Activated CD4-positive, alpha-beta memory T cell treated with anti-CD3 and anti-CD28 coated beads, Interleukin-2, amount 10 ng/mL, durations not matched to agents 7 days and 5 days (primary cell): ENCODE results near the gene PECR. TPM values are rescaled to one million over a fixed set of nuclear protein-coding genes. Genes with fewer than 3 reads are reported as not detected.

Experiments
- CTCF ChIA-PET: fragments of 350-600 bp; sonication (Branson Sonifier 250); formaldehyde crosslinking; loops from one replicate; lab custom pipeline; 2021; ENCODE audit warnings: antibody characterized with exemption, inconsistent platforms; lab: Charles Lee
- POLR2A ChIA-PET: fragments of 350-600 bp; sonication (Branson Sonifier 250); formaldehyde crosslinking; loops from one replicate; lab custom pipeline; 2021; ENCODE audit warnings: antibody characterized with exemption; lab: Charles Lee
- DNase-seq: peaks from one replicate; pipeline ENCODE4 v3.0.0-alpha.2; 2020
- H3K27ac Mint-ChIP-seq: one replicate; pipeline ENCODE4 v1.8.0; 2021; ENCODE audit warnings: mild to moderate bottlenecking, mixed read lengths
- H3K27me3 Mint-ChIP-seq: one replicate; pipeline ENCODE4 v1.8.0; 2021; ENCODE audit warnings: mixed read lengths
- H3K36me3 Mint-ChIP-seq: one replicate; pipeline ENCODE4 v1.8.0; 2021; ENCODE audit warnings: low read depth, mixed read lengths
- H3K4me1 Mint-ChIP-seq: one replicate; pipeline ENCODE4 v1.8.0; 2021; ENCODE audit warnings: mixed read lengths
- H3K4me3 Mint-ChIP-seq: one replicate; pipeline ENCODE4 v1.8.0; 2021; ENCODE audit warnings: mild to moderate bottlenecking, mixed read lengths
- H3K9me3 Mint-ChIP-seq: one replicate; pipeline ENCODE4 v1.8.0; 2021; ENCODE audit warnings: mixed read lengths
- total RNA-seq, 2 experiments: library from RNA; stranded (reverse); gene quantifications; one replicate each; pipeline ENCODE4 v1.2.3, GENCODE V29; 2021

Gene PECR
- total RNA-seq, result 10 to 100 TPM; 32.5 to 34.7 TPM

DNA sequence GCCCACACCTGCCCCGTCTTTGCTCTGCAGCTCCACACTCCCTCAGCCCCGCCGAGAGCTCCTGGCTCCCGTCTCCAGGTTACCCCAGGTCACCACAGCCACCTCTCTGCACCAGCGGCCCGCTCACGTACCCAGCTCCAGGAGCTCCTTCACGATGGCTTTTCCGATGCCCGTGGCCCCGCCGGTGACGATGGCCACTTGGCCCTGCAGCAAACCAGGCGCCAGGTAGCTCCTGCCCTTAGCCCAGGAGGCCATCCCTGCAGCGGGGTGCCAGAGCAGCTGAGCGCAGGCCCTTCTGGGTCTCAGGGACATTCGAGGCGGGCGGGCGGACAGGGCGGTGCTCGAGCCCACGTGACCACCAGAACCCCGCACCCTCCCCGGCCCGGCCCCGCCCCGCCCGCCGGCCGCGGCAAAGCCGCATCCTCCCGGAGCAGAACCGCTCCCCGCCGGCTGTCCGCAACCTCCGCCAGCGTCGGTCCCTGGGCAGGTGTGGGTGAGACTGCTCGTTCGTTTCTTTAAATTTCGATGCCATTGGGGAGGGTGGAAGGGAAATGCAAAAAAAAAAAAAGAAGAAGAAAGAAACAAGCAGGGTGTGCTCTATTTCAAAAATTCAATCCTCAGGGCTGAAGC is at the start of gene PECR, which contains the start of gene TMEM169:
PECR (minus strand) TSS at position 323 of the 630 bp plus-strand sequence; CDS start at position 255, 68 bp downstream.
TMEM169 (plus strand) TSS at position 433 of the 630 bp plus-strand sequence. CDS start 14,045 bp downstream, outside the sequence.
- H3K27ac Mint-ChIP-seq, result peak within 1 kb of the TSS; percentile 79
- CTCF ChIA-PET, result interaction anchor here (0.7 to 2.2 kb wide), 8 partner anchors 11 to 66 kb away, joined by 3 to 27 read pairs (median 4); partner anchors contain the start of gene XRCC5
- peak within 1 kb of the TSS; percentile 96 for H3K4me3 Mint-ChIP-seq
- POLR2A ChIA-PET, result interaction anchor here (0.6 to 6.0 kb wide), 15 partner anchors 8 to 770 kb away, joined by 3 to 103 read pairs (median 4); partner anchors contain the start of genes ATIC and XRCC5
- H3K27me3 Mint-ChIP-seq, result no peaks in the 10 kb centered on the region
- no peaks in the 10 kb centered on the region for H3K9me3 Mint-ChIP-seq
- peak; percentile 85 for DNase-seq
- H3K36me3 Mint-ChIP-seq, result peaks cover 15% of the 10 kb centered on the region
- H3K4me1 Mint-ChIP-seq, result peaks cover 60% of the 10 kb centered on the region

- no peak for DNase-seq
- ChIA-PET CTCF (interaction anchor here (1.2 to 1.7 kb wide), 2 partner anchors 16 to 20 kb away, joined by 5 to 9 read pairs; no protein-coding TSS in a partner anchor), POLR2A (interaction anchor here (0.5 to 2.1 kb wide), 5 partner anchors 9 to 399 kb away, joined by 3 to 13 read pairs (median 3); partner anchors contain the start of gene XRCC5)
- Mint-ChIP-seq H3K4me1 (peaks cover 52% of the 10 kb centered on the region), H3K27me3 (no peaks in the 10 kb centered on the region), H3K36me3 (peaks cover 82% of the 10 kb centered on the region), H3K27ac (no peak overlapping the region), H3K4me3 (no peak overlapping the region), H3K9me3 (no peaks in the 10 kb centered on the region)
These were observed 48.9 kb upstream of the PECR start for GRCh38 chr2:216130346-216130971.

DNA sequence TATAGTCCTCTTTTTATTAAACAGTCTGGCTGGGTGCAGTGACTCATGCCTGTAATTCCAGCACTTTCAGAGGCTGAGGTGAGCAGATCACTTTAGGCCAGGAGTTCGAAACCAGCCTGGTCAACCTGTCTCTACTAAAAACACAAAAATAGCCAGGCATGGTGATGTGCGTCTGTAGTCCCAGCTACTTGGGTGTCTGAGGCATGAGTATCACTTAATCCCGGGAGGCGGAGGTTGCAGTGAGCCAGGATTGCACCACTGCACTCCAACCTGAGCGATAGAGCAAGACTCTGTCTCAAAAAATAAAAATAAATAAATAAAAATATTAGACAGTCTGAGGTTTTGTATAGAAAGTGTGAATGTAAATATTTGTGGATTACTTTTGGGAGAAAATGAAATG is 45.3 kb upstream of the PECR start:
- Mint-ChIP-seq H3K27ac (no peak overlapping the region), H3K36me3 (peaks cover 82% of the 10 kb centered on the region), H3K9me3 (no peaks in the 10 kb centered on the region), H3K4me1 (peaks cover 50% of the 10 kb centered on the region), H3K27me3 (no peaks in the 10 kb centered on the region), H3K4me3 (no peak overlapping the region)
- DNase-seq, result no peak
- ChIA-PET POLR2A (no interaction called here), CTCF (interaction anchor here (2.5 kb wide), 1 partner anchor 13 kb away, joined by 6 read pairs; no protein-coding TSS in a partner anchor)

GRCh38 chr2:216121255-216121654 is 39.6 kb upstream of the PECR start:
- H3K27ac Mint-ChIP-seq, result peak overlapping the region; percentile 73
- no peak for DNase-seq
- ChIA-PET CTCF (interaction anchor here (3.2 kb wide), 1 partner anchor 11 kb away, joined by 30 read pairs; the partner anchor contains the start of gene XRCC5), POLR2A (interaction anchor here (1.1 to 1.2 kb wide), 2 partner anchors 9 to 29 kb away, joined by 3 read pairs; no protein-coding TSS in a partner anchor)
- H3K4me3 Mint-ChIP-seq, result no peak overlapping the region
- H3K4me1 Mint-ChIP-seq, result peaks cover 71% of the 10 kb centered on the region
- H3K27me3 Mint-ChIP-seq, result no peaks in the 10 kb centered on the region
- no peaks in the 10 kb centered on the region for H3K9me3 Mint-ChIP-seq
- H3K36me3 Mint-ChIP-seq, result peaks cover 93% of the 10 kb centered on the region

DNA sequence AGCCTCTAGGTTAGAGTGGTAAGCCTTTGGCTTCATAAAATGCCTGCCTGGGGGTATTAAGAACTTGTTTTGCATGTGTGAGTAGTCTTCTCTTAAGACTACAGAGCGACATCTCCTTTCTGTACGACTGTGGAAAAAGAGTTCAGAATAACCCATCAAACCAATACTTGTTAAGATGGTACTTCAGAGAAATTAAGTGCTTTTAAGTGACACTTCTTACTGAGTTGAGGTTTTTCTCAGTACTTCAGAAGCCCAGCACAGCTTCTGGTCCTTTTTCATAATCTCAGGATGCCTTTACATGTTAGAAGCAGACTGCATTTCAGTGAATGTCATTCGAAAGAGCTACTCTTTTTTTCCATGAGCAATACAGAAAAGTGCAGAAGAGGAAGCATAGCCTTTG is 38.4 kb upstream of the PECR start:
- H3K4me3 Mint-ChIP-seq, result peak overlapping the region; percentile 1
- CTCF ChIA-PET, result interaction anchor here (0.9 to 3.2 kb wide), 6 partner anchors 10 to 137 kb away, joined by 3 to 30 read pairs (median 3); partner anchors contain the start of genes MREG and XRCC5
- H3K36me3 Mint-ChIP-seq, result peaks cover 89% of the 10 kb centered on the region
- H3K9me3 Mint-ChIP-seq, result no peaks in the 10 kb centered on the region
- no peak for DNase-seq
- peaks cover 83% of the 10 kb centered on the region for H3K4me1 Mint-ChIP-seq
- H3K27me3 Mint-ChIP-seq, result no peaks in the 10 kb centered on the region
- POLR2A ChIA-PET, result interaction anchor here (1.1 to 3.8 kb wide), 6 partner anchors 11 to 169 kb away, joined by 3 to 29 read pairs (median 4); partner anchors contain the start of gene XRCC5
- H3K27ac Mint-ChIP-seq, result peak overlapping the region; percentile 82

- H3K9me3 Mint-ChIP-seq, result no peaks in the 10 kb centered on the region
- H3K27me3 Mint-ChIP-seq, result no peaks in the 10 kb centered on the region
- H3K36me3 Mint-ChIP-seq, result peaks cover 89% of the 10 kb centered on the region
- ChIA-PET POLR2A (interaction anchor here (1.4 to 3.8 kb wide), 4 partner anchors 10 to 35 kb away, joined by 4 to 29 read pairs (median 6); partner anchors contain the start of gene XRCC5), CTCF (interaction anchor here (0.9 to 3.2 kb wide), 3 partner anchors 9 to 21 kb away, joined by 3 to 30 read pairs (median 4); partner anchors contain the start of gene XRCC5)
- peak overlapping the region; percentile 82 for H3K27ac Mint-ChIP-seq
- no peak overlapping the region for H3K4me3 Mint-ChIP-seq
- peaks cover 84% of the 10 kb centered on the region for H3K4me1 Mint-ChIP-seq
- DNase-seq, result no peak
These were observed 37.5 kb upstream of the PECR start for GRCh38 chr2:216119146-216119545.

GRCh38 chr2:216118474-216118873 is 36.9 kb upstream of the PECR start:
- no peak overlapping the region for H3K4me3 Mint-ChIP-seq
- ChIA-PET CTCF (interaction anchor here (0.9 to 1.0 kb wide), 2 partner anchors 20 to 85 kb away, joined by 3 to 4 read pairs; no protein-coding TSS in a partner anchor), POLR2A (interaction anchor here (1.0 to 3.8 kb wide), 3 partner anchors 9 to 103 kb away, joined by 3 to 29 read pairs (median 5); partner anchors contain the start of gene XRCC5)
- peak overlapping the region; percentile 60 for H3K27ac Mint-ChIP-seq
- H3K9me3 Mint-ChIP-seq, result no peaks in the 10 kb centered on the region
- peaks cover 90% of the 10 kb centered on the region for H3K36me3 Mint-ChIP-seq
- DNase-seq, result no peak
- no peaks in the 10 kb centered on the region for H3K27me3 Mint-ChIP-seq
- H3K4me1 Mint-ChIP-seq, result peaks cover 88% of the 10 kb centered on the region

GRCh38 chr2:216117561-216118340 is 36.1 kb upstream of the PECR start:
- CTCF ChIA-PET, result interaction anchor here (0.9 to 1.0 kb wide), 2 partner anchors 21 to 84 kb away, joined by 3 to 4 read pairs; no protein-coding TSS in a partner anchor
- Mint-ChIP-seq H3K27me3 (no peaks in the 10 kb centered on the region), H3K27ac (peak overlapping the region; percentile 60), H3K4me1 (peaks cover 93% of the 10 kb centered on the region), H3K9me3 (no peaks in the 10 kb centered on the region), H3K4me3 (no peak overlapping the region), H3K36me3 (peaks cover 91% of the 10 kb centered on the region)
- POLR2A ChIA-PET, result interaction anchor here (1.0 to 3.8 kb wide), 3 partner anchors 9 to 104 kb away, joined by 3 to 29 read pairs (median 5); partner anchors contain the start of gene XRCC5
- DNase-seq, result no peak

GRCh38 chr2:216116418-216116817 is 34.8 kb upstream of the PECR start:
- H3K4me1 Mint-ChIP-seq, result peaks cover 96% of the 10 kb centered on the region
- ChIA-PET POLR2A (no interaction called here), CTCF (no interaction called here)
- no peak for DNase-seq
- no peak overlapping the region for H3K27ac Mint-ChIP-seq
- H3K9me3 Mint-ChIP-seq, result no peaks in the 10 kb centered on the region
- peaks cover 91% of the 10 kb centered on the region for H3K36me3 Mint-ChIP-seq
- H3K4me3 Mint-ChIP-seq, result peak overlapping the region; percentile 35
- no peaks in the 10 kb centered on the region for H3K27me3 Mint-ChIP-seq

- POLR2A ChIA-PET, result interaction anchor here (0.6 to 8.5 kb wide), 7 partner anchors 8 to 297 kb away, joined by 3 to 103 read pairs (median 3); partner anchors contain the start of genes PECR and TMEM169
- peak overlapping the region; percentile 88 for H3K27ac Mint-ChIP-seq
These were observed 33.3 kb upstream of the PECR start for GRCh38 chr2:216114714-216115531.

DNA sequence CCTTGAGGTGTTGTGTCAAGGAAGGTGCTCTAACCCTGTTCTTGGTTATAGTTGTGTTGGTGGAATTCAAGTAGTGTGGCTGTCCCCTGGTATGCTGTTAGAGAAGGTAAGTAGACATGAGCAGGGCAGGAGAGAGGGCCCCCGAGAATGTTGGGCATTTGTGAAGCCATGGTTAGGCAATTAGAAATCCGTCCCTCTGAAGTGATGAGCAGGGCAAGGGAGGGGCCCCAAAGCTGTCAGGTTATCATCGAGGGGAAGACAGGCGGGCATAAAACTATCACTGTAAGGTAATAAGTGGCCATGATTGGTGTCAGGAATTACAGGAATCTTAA is 32.7 kb upstream of the PECR start:
- no peak for DNase-seq
- Mint-ChIP-seq H3K4me1 (peaks cover 90% of the 10 kb centered on the region), H3K9me3 (no peaks in the 10 kb centered on the region), H3K36me3 (peaks cover 87% of the 10 kb centered on the region), H3K27me3 (no peaks in the 10 kb centered on the region), H3K4me3 (peak overlapping the region; percentile 8), H3K27ac (peak overlapping the region; percentile 88)
- CTCF ChIA-PET, result interaction anchor here (0.5 to 1.8 kb wide), 33 partner anchors 9 to 577 kb away, joined by 3 to 12 read pairs (median 4); partner anchors contain the start of genes PECR, RPL37A, SMARCAL1 and TMEM169
- POLR2A ChIA-PET, result interaction anchor here (0.6 to 8.5 kb wide), 7 partner anchors 9 to 298 kb away, joined by 3 to 103 read pairs (median 3); partner anchors contain the start of genes PECR and TMEM169

More at GRCh38 chr2:216114714-216115531, 33.3 kb upstream of the PECR start:
- H3K4me3 Mint-ChIP-seq, result peak overlapping the region; percentile 89
- CTCF ChIA-PET, result interaction anchor here (0.5 to 1.8 kb wide), 33 partner anchors 9 to 577 kb away, joined by 3 to 12 read pairs (median 4); partner anchors contain the start of genes PECR, RPL37A, SMARCAL1 and TMEM169
- peak; percentile 98 for DNase-seq
- peaks cover 89% of the 10 kb centered on the region for H3K36me3 Mint-ChIP-seq
- peaks cover 96% of the 10 kb centered on the region for H3K4me1 Mint-ChIP-seq
- no peaks in the 10 kb centered on the region for H3K9me3 Mint-ChIP-seq
- no peaks in the 10 kb centered on the region for H3K27me3 Mint-ChIP-seq
